ENCODE data around the gene CRACR2A.

Gene CRACR2A

GRCh38 chr12:3741882-3742672 lies 10.8 kb downstream of the CRACR2A start:
- in situ Hi-C loops (cut with HindIII; ENCODE audit: low sequenced_read_pairs), result no loop called here
- no peak for DNase-seq (ENCODE audit: low read depth, low spot score)

DNA sequence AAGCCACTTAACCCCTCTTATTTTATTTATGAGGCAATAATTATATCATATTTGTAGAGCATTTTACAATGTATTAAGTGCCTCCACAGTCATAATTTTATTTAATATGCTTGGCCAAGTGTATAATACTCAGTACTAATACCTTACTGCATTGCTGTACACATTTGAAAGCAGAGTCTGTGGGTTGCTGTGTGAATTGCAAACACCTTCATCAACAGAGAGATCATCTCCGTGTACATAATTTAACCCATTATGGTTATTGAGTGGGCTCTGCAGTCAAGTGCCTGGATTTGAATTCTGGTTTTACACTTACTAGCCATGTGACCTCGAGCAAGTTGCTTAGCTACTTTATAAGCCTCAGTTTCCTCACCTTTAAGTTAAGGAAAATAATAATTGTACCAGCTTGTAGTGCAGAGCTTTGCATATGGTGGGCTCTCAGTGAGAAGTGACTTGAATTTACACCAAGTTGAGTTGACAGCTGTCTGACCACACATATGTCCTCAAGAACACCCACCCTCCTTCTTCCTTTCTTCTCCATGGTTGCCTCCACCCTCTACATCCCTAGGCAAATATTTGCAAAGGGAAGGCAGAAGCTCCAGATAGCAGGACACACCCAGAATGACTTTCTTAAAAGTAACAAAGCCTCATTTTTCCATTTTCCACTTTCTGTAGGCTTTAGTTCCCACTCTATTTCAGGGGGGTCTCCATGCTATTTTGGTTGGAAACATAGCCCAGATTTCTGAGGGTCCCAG lies 12.3 kb downstream of the CRACR2A start:
- no peak for TF ChIP-seq CTCF (IDR thresholded peaks at IDR 0.05; ENCODE audit: low read depth, low read length)
- H3K4me3 ChIP-seq (ENCODE audit: low read depth, low read length), result no peak overlapping the region
- in situ Hi-C loops (cut with HindIII; ENCODE audit: low sequenced_read_pairs), result no loop called here
- DNase-seq (ENCODE audit: low read depth, low spot score), result no peak

More at GRCh38 chr12:3741882-3742672, 10.8 kb downstream of the CRACR2A start:
- H3K4me3 ChIP-seq (ENCODE audit: low read depth, low read length), result no peak overlapping the region
- no peak for TF ChIP-seq CTCF (IDR thresholded peaks at IDR 0.05; ENCODE audit: low read depth, low read length)

DNA sequence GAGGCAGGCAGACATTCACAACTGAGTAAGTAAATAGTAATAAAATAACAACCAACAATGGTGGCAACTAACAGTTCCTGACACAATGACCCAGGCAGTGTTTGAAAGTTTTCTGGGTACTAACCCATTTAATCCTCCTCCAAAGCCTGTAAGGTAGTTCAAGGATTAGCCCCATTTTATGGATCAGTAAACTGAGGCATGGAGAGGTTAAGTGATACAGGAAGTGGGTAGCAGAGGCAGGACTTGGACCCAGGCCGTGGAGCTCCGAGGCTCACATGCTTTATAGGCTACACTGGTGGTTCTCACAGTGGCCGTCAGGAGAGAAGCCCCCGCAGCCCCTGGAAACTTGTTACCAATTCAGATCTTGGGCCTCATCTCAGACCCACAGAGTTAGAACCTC lies 17.5 kb downstream of the CRACR2A start:
- no peak overlapping the region for H3K4me3 ChIP-seq (ENCODE audit: low read depth, low read length)
- in situ Hi-C loops (cut with HindIII; ENCODE audit: low sequenced_read_pairs), result no loop called here
- TF ChIP-seq CTCF (IDR thresholded peaks at IDR 0.05; ENCODE audit: low read depth, low read length), result no peak
- no peak for DNase-seq (ENCODE audit: low read depth, low spot score)

GRCh38 chr12:3732901-3733300 lies 20.0 kb downstream of the CRACR2A start:
- H3K4me3 ChIP-seq (ENCODE audit: low read depth, low read length), result no peak overlapping the region
- in situ Hi-C loops (cut with HindIII; ENCODE audit: low sequenced_read_pairs), result no loop called here
- TF ChIP-seq CTCF (IDR thresholded peaks at IDR 0.05; ENCODE audit: low read depth, low read length), result no peak

GRCh38 chr12:3730111-3730510 lies 22.8 kb downstream of the CRACR2A start:
- DNase-seq (ENCODE audit: low read depth, low spot score), result no peak
- H3K4me3 ChIP-seq (ENCODE audit: low read depth, low read length), result no peak overlapping the region
- in situ Hi-C loops (cut with HindIII; ENCODE audit: low sequenced_read_pairs), result no loop called here
- TF ChIP-seq CTCF (IDR thresholded peaks at IDR 0.05; ENCODE audit: low read depth, low read length), result no peak

More at GRCh38 chr12:3732901-3733300, 20.0 kb downstream of the CRACR2A start:
- DNase-seq (ENCODE audit: low read depth, low spot score), result no peak

DNA sequence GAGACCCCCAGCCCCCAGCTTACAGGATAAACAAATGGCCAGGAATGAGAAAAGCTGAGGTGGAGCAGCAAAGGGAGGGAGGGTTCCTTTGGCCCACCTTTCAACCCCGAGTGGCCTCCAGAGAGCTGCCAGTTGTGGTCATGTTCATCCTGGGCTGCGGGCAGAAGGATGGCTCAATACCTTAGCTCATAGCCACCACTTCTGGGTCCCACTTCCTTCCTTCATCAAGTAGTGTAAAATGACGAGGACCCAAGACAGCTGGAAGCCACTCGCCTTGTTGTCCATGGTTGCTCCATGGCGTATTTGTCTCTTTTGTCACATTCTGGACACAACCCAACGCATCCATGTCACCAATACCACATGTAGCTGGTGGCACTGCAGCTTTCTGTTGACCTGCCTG lies 24.2 kb downstream of the CRACR2A start:
- in situ Hi-C loops (cut with HindIII; ENCODE audit: low sequenced_read_pairs), result no loop called here
- no peak for TF ChIP-seq CTCF (IDR thresholded peaks at IDR 0.05; ENCODE audit: low read depth, low read length)
- no peak for DNase-seq (ENCODE audit: low read depth, low spot score)
- no peak overlapping the region for H3K4me3 ChIP-seq (ENCODE audit: low read depth, low read length)

Measured in astrocyte of the spinal cord (primary cell).